RWPE2 (cell line): ENCODE data around the gene DEFB113.

ENCODE experiments used
- ATAC-seq: fragments of 200-7000 bp; cut with Tn5 transposase; 3 replicates; pipeline ENCODE4 v1.9.1; 2021; ENCODE audit warnings: low read depth
- DNase-seq: peaks from one replicate; pipeline ENCODE4 v3.0.0-alpha.2; 2020; ENCODE audit warnings: low spot score
- H3K27ac ChIP-seq: fragments of 450-650 bp; 2 replicates; pipeline ENCODE4 v1.5.1; 2017; ENCODE audit warnings: mild to moderate bottlenecking; ENCODE audit not compliant: poor library complexity, severe bottlenecking
- H3K27me3 ChIP-seq: fragments of 250-450 bp; sonication (Bioruptor Pico); 2 replicates; pipeline ENCODE4 v1.5.1; 2021; ENCODE audit warnings: mild to moderate bottlenecking, moderate library complexity; ENCODE audit not compliant: insufficient read depth, poor library complexity, severe bottlenecking
- H3K36me3 ChIP-seq: fragments of 250-450 bp; sonication (Bioruptor Pico); 2 replicates; pipeline ENCODE4 v1.5.1; 2020; ENCODE audit warnings: low read depth, mild to moderate bottlenecking, moderate library complexity
- H3K4me1 ChIP-seq: fragments of 250-450 bp; sonication (Bioruptor Pico); 2 replicates; pipeline ENCODE4 v1.5.1; 2021; ENCODE audit warnings: mild to moderate bottlenecking, moderate library complexity; ENCODE audit not compliant: insufficient read depth, poor library complexity, severe bottlenecking
- H3K4me3 ChIP-seq: fragments of 250-450 bp; sonication (Bioruptor Pico); 2 replicates; pipeline ENCODE4 v1.5.1; 2021; ENCODE audit warnings: mild to moderate bottlenecking, moderate library complexity; ENCODE audit not compliant: severe bottlenecking
- H3K9me3 ChIP-seq: fragments of 250-450 bp; sonication (Bioruptor Pico); 2 replicates; pipeline ENCODE4 v1.5.1; 2021; ENCODE audit warnings: mild to moderate bottlenecking, moderate library complexity; ENCODE audit not compliant: severe bottlenecking
- TF ChIP-seq, protein P1 (sequence below): fragments of 450-650 bp; IDR thresholded peaks from one replicate; pipeline ENCODE4 v1.5.1; 2017; ENCODE audit warnings: mild to moderate bottlenecking, moderate library complexity; ENCODE audit not compliant: poor library complexity, severe bottlenecking

DEFB113 gene

DNA sequence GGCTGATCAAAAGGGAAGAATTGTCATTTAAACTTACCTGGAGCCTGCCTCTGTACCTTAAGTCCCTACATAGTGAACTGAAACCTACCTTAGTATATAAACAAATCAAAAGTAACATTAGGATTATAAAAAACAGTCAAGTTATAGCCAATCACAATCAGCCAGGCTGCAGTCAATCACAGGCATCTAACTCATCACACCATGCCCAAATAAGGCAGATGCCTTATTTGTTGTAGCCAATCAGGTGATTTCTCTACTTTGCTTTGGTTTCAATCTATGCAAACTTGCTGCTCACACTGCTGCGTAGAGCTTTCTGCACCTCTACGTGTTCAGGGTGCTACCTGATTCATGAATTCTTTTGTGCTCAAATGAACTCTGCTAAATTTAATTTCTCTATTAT lies 18.3 kb upstream of the DEFB113 start:
- ATAC-seq (no peak), DNase-seq (no peak)
- Histone ChIP-seq H3K36me3 (no peaks in the 10 kb centered on the region), H3K27ac (no peak overlapping the region), H3K9me3 (peaks cover 5% of the 10 kb centered on the region), H3K4me1 (no peaks in the 10 kb centered on the region), H3K4me3 (no peak overlapping the region), H3K27me3 (no peaks in the 10 kb centered on the region)
- TF ChIP-seq, protein P1, sequence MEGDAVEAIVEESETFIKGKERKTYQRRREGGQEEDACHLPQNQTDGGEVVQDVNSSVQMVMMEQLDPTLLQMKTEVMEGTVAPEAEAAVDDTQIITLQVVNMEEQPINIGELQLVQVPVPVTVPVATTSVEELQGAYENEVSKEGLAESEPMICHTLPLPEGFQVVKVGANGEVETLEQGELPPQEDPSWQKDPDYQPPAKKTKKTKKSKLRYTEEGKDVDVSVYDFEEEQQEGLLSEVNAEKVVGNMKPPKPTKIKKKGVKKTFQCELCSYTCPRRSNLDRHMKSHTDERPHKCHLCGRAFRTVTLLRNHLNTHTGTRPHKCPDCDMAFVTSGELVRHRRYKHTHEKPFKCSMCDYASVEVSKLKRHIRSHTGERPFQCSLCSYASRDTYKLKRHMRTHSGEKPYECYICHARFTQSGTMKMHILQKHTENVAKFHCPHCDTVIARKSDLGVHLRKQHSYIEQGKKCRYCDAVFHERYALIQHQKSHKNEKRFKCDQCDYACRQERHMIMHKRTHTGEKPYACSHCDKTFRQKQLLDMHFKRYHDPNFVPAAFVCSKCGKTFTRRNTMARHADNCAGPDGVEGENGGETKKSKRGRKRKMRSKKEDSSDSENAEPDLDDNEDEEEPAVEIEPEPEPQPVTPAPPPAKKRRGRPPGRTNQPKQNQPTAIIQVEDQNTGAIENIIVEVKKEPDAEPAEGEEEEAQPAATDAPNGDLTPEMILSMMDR: no peak

DNA sequence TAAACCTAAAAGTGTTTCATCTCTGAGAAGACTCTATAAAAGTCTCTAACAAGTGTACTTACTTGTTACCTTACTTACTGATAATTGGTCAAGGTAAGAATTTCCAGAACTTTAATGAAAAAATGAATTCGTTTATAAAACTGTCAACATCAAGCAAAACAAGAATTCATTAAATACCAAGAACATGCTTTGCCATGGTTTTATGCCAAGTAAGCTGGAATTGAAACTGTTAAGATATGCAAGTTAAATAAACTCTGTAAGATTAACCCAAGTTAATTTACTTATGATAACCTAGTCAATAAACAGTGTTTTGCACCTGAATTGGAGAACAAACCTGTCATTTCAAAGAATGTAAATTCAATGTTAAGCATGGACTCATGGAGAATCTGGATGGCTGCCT lies 17.1 kb upstream of the DEFB113 start:
- H3K27ac ChIP-seq: no peak overlapping the region
- no peaks in the 10 kb centered on the region for H3K4me1 ChIP-seq
- TF ChIP-seq, protein P1: no peak
- DNase-seq (no peak), ATAC-seq (no peak)
- peaks cover 2% of the 10 kb centered on the region for H3K9me3 ChIP-seq
- no peaks in the 10 kb centered on the region for H3K36me3 ChIP-seq
- H3K4me3 ChIP-seq: no peak overlapping the region
- no peaks in the 10 kb centered on the region for H3K27me3 ChIP-seq

DNA sequence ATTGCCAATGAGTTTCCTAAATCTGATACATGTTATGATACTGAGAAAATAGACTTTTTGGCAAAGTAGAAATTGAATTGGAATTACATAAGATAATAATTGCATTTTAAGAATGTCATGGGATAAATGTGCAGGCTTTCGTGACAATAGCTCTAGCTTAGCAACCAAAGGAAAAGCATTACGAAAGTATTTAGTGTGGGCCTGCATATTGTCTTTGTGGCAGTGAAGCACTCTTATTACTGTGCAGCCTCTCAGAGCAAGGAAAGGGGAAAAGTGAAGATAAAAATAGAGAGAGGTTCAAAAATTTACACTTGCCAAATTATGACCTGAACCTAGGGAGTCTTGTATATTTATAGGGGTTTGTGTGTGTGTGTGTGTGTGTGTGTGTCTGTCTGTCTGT lies 12.6 kb upstream of the DEFB113 start:
- no peaks in the 10 kb centered on the region for H3K36me3 ChIP-seq
- TF ChIP-seq, protein P1: no peak
- H3K4me1 ChIP-seq: no peaks in the 10 kb centered on the region
- H3K9me3 ChIP-seq: peaks cover 2% of the 10 kb centered on the region
- ATAC-seq (no peak), DNase-seq (no peak)
- no peak overlapping the region for H3K27ac ChIP-seq
- H3K4me3 ChIP-seq: no peak overlapping the region
- no peaks in the 10 kb centered on the region for H3K27me3 ChIP-seq

DNA sequence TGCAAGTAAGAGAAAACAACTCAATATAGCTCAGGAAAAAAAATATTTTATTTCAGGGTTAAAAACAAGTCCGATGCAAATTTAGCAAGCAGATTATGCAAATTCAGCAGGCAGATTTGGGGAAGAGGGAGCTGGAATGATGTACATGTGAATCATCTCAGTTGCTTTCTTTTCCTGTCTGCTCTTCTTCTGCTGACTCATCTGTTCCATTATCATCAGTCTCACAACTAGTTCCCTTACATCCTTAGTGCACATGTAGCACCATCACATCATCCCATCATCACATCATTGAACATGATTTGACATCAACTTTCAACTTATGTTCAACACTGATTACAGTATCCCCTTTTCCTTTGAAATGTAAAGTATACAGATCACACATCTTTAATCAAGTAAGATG lies 11.5 kb upstream of the DEFB113 start:
- Histone ChIP-seq H3K4me3 (no peak overlapping the region), H3K27ac (no peak overlapping the region), H3K36me3 (no peaks in the 10 kb centered on the region), H3K27me3 (no peaks in the 10 kb centered on the region), H3K9me3 (peaks cover 2% of the 10 kb centered on the region), H3K4me1 (no peaks in the 10 kb centered on the region)
- peak; percentile 27; the same call in 1 of the 3 replicates for ATAC-seq
- TF ChIP-seq, protein P1: no peak
- no peak for DNase-seq

DNA sequence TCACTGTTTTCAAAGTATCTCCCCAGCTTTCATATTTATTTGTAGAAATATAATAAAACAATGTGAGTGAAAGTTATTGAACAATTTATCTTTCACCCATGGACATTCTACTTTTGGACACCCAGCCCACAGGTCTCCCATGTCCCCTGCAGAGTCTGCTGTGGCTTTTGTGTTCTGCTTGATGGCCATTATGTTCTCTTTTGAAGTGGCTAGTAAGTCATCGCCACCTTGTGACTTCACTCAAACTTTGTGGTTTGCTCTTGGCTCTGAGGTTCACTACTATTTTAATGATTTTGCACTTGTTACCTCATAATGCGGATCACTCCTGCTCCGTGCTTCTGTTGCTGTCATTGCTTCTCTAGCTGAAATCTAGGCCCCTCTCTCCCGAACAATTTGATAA lies 10.2 kb upstream of the DEFB113 start:
- Histone ChIP-seq H3K27me3 (peaks cover 3% of the 10 kb centered on the region), H3K36me3 (no peaks in the 10 kb centered on the region), H3K4me3 (no peak overlapping the region), H3K4me1 (no peaks in the 10 kb centered on the region), H3K27ac (no peak overlapping the region), H3K9me3 (peaks cover 2% of the 10 kb centered on the region)
- TF ChIP-seq, protein P1: no peak
- no peak for ATAC-seq
- DNase-seq: no peak
